CD4-positive, alpha-beta T cell treated with Interleukin-15 for 4 hours (primary cell): Measurements from ENCODE around the gene EEF2K.

Source experiments
- DNase-seq: peaks from one replicate; pipeline ENCODE4 v3.0.0-alpha.2; 2020; ENCODE audit warnings: low spot score

EEF2K gene

GRCh38 chr16:22317625-22318024, 111.5 kb downstream of the EEF2K start:
- no peak for DNase-seq

GRCh38 chr16:22318690-22319358, 112.7 kb downstream of the EEF2K start:
- DNase-seq, result peak; percentile 64

GRCh38 chr16:22320572-22321339, 114.7 kb downstream of the EEF2K start:
- DNase-seq, result no peak

- DNase-seq, result peak; percentile 71
Observed at GRCh38 chr16:22321340-22322001, 115.4 kb downstream of the EEF2K start.

- DNase-seq, result no peak
Observed at GRCh38 chr16:22322021-22322471, 116.0 kb downstream of the EEF2K start.

- DNase-seq, result no peak
Observed at GRCh38 chr16:22322741-22323140, 116.7 kb downstream of the EEF2K start.

GRCh38 chr16:22323173-22323958, 117.3 kb downstream of the EEF2K start:
- no peak for DNase-seq

- no peak for DNase-seq
Observed at GRCh38 chr16:22323959-22324786, 118.1 kb downstream of the EEF2K start.

- no peak for DNase-seq
Observed at GRCh38 chr16:22324787-22325597, 118.9 kb downstream of the EEF2K start.

GRCh38 chr16:22325598-22326368, 119.7 kb downstream of the EEF2K start:
- no peak for DNase-seq

GRCh38 chr16:22326369-22326652, 120.2 kb downstream of the EEF2K start:
- DNase-seq, result no peak

- no peak for DNase-seq
Observed at GRCh38 chr16:22326771-22327445, 120.8 kb downstream of the EEF2K start.

GRCh38 chr16:22327446-22327775, 121.3 kb downstream of the EEF2K start:
- no peak for DNase-seq

GRCh38 chr16:22328081-22328725, 122.1 kb downstream of the EEF2K start:
- no peak for DNase-seq

GRCh38 chr16:22329199-22329695, 123.2 kb downstream of the EEF2K start:
- DNase-seq, result no peak

GRCh38 chr16:22330326-22330725, 124.2 kb downstream of the EEF2K start:
- no peak for DNase-seq

GRCh38 chr16:22333457-22333994, 127.4 kb downstream of the EEF2K start:
- no peak for DNase-seq

- no peak for DNase-seq
Observed at GRCh38 chr16:22335668-22336246, 129.7 kb downstream of the EEF2K start.
